ENCODE measurements around the gene ANXA4.
"Not testable (repeated sequence)": the region's sequence is repeated elsewhere in the genome, so short reads cannot be mapped to it uniquely, and the experiment has no call there.

Gene ANXA4

GRCh38 chr2:69807821-69808540 is 66.0 kb downstream of the ANXA4 start:
- no peak for DNase-seq (ENCODE audit: low spot score)

GRCh38 chr2:69810550-69810949 is 68.6 kb downstream of the ANXA4 start:
- DNase-seq (ENCODE audit: low spot score) = no peak

GRCh38 chr2:69811018-69811417 is 69.1 kb downstream of the ANXA4 start:
- DNase-seq (ENCODE audit: low spot score) = no peak

GRCh38 chr2:69811591-69811990 is 69.7 kb downstream of the ANXA4 start:
- DNase-seq (ENCODE audit: low spot score) = no peak

GRCh38 chr2:69815717-69816116 is 73.8 kb downstream of the ANXA4 start:
- DNase-seq (ENCODE audit: low spot score) = no peak

GRCh38 chr2:69816923-69817542 is 75.1 kb downstream of the ANXA4 start:
- peak; percentile 84 for DNase-seq (ENCODE audit: low spot score)

- no peak for DNase-seq (ENCODE audit: low spot score)
Measured at GRCh38 chr2:69817729-69818501, 76.0 kb downstream of the ANXA4 start.

GRCh38 chr2:69827796-69828540 is 86.0 kb downstream of the ANXA4 start:
- DNase-seq (ENCODE audit: low spot score) = no peak

GRCh38 chr2:69828938-69829255 is 87.0 kb downstream of the ANXA4 start:
- DNase-seq (ENCODE audit: low spot score) = no peak

- peak; percentile 98 for DNase-seq (ENCODE audit: low spot score)
Measured at GRCh38 chr2:69829256-69830044, 87.5 kb downstream of the ANXA4 start, which contains the start of gene GMCL1. GMCL1 (plus strand) TSS chr2:69829660; CDS start chr2:69829893, 233 bp downstream.

- peak; percentile 28 for DNase-seq (ENCODE audit: low spot score)
Measured at GRCh38 chr2:69830045-69830905, 88.3 kb downstream of the ANXA4 start.

GRCh38 chr2:69830906-69831241 is 88.9 kb downstream of the ANXA4 start:
- not testable (repeated sequence) for DNase-seq (ENCODE audit: low spot score)

GRCh38 chr2:69831354-69831905 is 89.5 kb downstream of the ANXA4 start:
- DNase-seq (ENCODE audit: low spot score) = no peak

GRCh38 chr2:69833752-69834151 is 91.8 kb downstream of the ANXA4 start:
- no peak for DNase-seq (ENCODE audit: low spot score)

GRCh38 chr2:69835666-69836065 is 93.7 kb downstream of the ANXA4 start:
- DNase-seq (ENCODE audit: low spot score) = no peak

GRCh38 chr2:69836316-69836715 is 94.4 kb downstream of the ANXA4 start:
- DNase-seq (ENCODE audit: low spot score) = no peak

- no peak for DNase-seq (ENCODE audit: low spot score)
Measured at GRCh38 chr2:69837533-69837932, 95.6 kb downstream of the ANXA4 start.

- no peak for DNase-seq (ENCODE audit: low spot score)
Measured at GRCh38 chr2:69843993-69844392, 102.1 kb downstream of the ANXA4 start.

- DNase-seq (ENCODE audit: low spot score) = no peak
Measured at GRCh38 chr2:69844560-69844959, 102.6 kb downstream of the ANXA4 start.
